IPS DF 6.9 (cell line): ENCODE results near the gene MACROD2.
"Not testable (repeated sequence)": the region's sequence is repeated elsewhere in the genome, so short reads cannot be mapped to it uniquely, and the experiment has no call there.

Experiments used
- DNase-seq: peaks from one replicate; pipeline ENCODE4 v3.0.0-alpha.2; 2013; ENCODE audit warnings: low read depth, low spot score
- H3K27ac ChIP-seq: one replicate; pipeline ENCODE4 v1.5.1; 2013; ENCODE audit warnings: low read length, control low read depth
- H3K27me3 ChIP-seq: 2 replicates; pipeline ENCODE4 v1.6.1; 2013; ENCODE audit warnings: mild to moderate bottlenecking, low read length; ENCODE audit not compliant: control insufficient read depth, insufficient read depth
- H3K36me3 ChIP-seq: 2 replicates; pipeline ENCODE4 v1.6.1; 2013; ENCODE audit warnings: low read length; ENCODE audit not compliant: control insufficient read depth, insufficient read depth
- H3K4me1 ChIP-seq: 2 replicates; pipeline ENCODE4 v1.6.1; 2013; ENCODE audit warnings: low read length; ENCODE audit not compliant: control insufficient read depth, insufficient read depth
- H3K4me3 ChIP-seq: 2 replicates; pipeline ENCODE4 v1.5.1; 2013; ENCODE audit warnings: mild to moderate bottlenecking, low read length
- H3K9me3 ChIP-seq: 2 replicates; pipeline ENCODE4 v1.6.1; 2013; ENCODE audit warnings: low read length, inconsistent platforms; ENCODE audit not compliant: control insufficient read depth, insufficient read depth
- WGBS: extraction: QIAGEN DNeasy Blood & Tissue Kit; methylation state at CpG from one replicate; pipeline ENCODE4 v1.1.7; 2013; ENCODE audit warnings: mixed read lengths, missing lambda C conversion rate; ENCODE audit not compliant: insufficient read length, insufficient coverage; 5-methylcytosine and 5-hydroxymethylcytosine counted together

MACROD2 gene

DNA sequence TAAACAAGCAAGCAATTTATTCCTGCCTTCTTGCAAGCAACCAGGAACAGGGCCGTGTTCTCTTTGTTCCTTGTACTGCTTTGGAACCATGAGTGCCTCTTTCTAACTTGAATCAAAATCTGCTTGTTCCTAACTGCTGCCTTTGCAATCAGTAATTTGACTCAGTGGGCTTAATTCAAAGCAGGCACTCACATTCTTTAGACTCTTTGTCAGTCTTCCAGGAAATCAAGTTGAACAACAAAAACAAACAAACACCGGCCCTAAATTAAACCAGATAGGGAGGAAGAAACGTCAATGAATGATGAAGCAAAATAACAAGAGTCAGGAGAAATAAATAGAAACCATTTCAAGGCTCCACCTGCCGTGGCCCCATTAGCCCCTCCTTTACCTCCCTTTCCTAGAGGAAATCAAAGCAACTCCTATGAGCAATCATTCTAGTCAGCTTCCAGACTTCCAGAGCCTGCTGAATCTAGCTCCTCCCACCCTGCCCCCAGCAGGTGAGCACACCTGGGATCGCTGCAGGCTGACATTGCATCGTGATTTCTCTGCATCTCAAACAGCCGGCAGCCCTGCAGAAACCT lies 924.3 kb downstream of the MACROD2 start:
- Histone ChIP-seq H3K36me3 (no peaks in the 10 kb centered on the region), H3K4me3 (no peak overlapping the region), H3K27me3 (no peaks in the 10 kb centered on the region), H3K4me1 (no peaks in the 10 kb centered on the region), H3K9me3 (no peaks in the 10 kb centered on the region), H3K27ac (no peak overlapping the region)
- no CpG with 5 or more reads among the region's 7 CpGs for WGBS
- peak; percentile 78 for DNase-seq

GRCh38 chr20:14921513-14921912 lies 926.2 kb downstream of the MACROD2 start:
- Histone ChIP-seq H3K27ac (no peak overlapping the region), H3K4me3 (no peak overlapping the region), H3K27me3 (no peaks in the 10 kb centered on the region), H3K4me1 (no peaks in the 10 kb centered on the region), H3K9me3 (no peaks in the 10 kb centered on the region), H3K36me3 (no peaks in the 10 kb centered on the region)
- DNase-seq: no peak
- WGBS: no CpG with 5 or more reads among the region's 1 CpG

GRCh38 chr20:14922503-14923267 lies 927.4 kb downstream of the MACROD2 start:
- no peak overlapping the region for H3K4me3 ChIP-seq
- DNase-seq: no peak
- H3K36me3 ChIP-seq: no peaks in the 10 kb centered on the region
- no CpG with 5 or more reads among the region's 5 CpGs for WGBS
- no peak overlapping the region for H3K27ac ChIP-seq
- no peaks in the 10 kb centered on the region for H3K9me3 ChIP-seq
- H3K27me3 ChIP-seq: no peaks in the 10 kb centered on the region
- no peaks in the 10 kb centered on the region for H3K4me1 ChIP-seq

DNA sequence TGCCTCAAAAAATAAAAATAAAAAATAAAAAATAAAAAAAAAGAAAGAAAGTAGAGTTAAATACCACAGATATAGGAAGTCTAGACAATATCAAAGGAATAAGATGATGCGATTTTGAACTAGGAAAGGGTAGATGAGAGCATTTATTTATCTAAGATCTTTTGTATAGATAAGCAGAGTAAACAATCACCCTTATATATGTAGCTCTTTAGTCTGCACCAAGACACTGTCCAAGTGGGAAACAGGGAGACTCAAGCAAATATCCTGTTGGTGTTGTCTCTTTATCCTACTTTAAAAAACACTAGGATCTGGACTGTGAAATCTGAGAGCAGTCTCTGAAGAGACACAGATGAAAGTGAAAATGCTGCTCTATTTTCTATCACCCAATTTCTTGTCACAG lies 929.1 kb downstream of the MACROD2 start:
- no peak for DNase-seq
- whole genome bisulfite sequencing: no CpG with 5 or more reads among the region's 1 CpG
- H3K36me3 ChIP-seq: no peaks in the 10 kb centered on the region
- H3K4me1 ChIP-seq: no peaks in the 10 kb centered on the region
- no peaks in the 10 kb centered on the region for H3K9me3 ChIP-seq
- H3K4me3 ChIP-seq: no peak overlapping the region
- no peaks in the 10 kb centered on the region for H3K27me3 ChIP-seq
- no peak overlapping the region for H3K27ac ChIP-seq

GRCh38 chr20:14925300-14925699 lies 930.0 kb downstream of the MACROD2 start:
- Histone ChIP-seq H3K4me1 (no peaks in the 10 kb centered on the region), H3K4me3 (no peak overlapping the region), H3K27ac (no peak overlapping the region), H3K9me3 (no peaks in the 10 kb centered on the region), H3K36me3 (no peaks in the 10 kb centered on the region), H3K27me3 (no peaks in the 10 kb centered on the region)
- no CpG with 5 or more reads among the region's 1 CpG for WGBS
- no peak for DNase-seq

DNA sequence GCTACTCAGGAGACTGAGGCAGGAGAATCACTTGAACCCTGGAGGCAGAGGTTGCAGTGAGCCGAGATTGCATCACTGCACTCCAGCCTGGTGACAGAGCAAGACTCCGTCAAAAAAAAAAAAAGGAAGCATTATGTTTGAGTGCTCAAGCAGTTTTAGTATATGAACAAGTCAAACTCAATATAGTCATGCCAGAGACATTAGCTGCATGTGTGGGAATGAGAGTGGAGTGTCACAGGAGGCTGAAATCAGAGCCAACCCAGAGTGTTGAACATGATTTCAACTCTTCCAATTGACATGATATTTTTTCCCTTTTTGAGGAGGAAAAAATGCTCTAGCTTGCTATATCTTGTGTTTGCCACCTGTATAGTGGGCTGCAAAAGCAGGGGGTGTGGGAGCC lies 931.1 kb downstream of the MACROD2 start:
- WGBS: no CpG with 5 or more reads among the region's 2 CpGs
- not testable (repeated sequence) for H3K4me1 ChIP-seq, DNase-seq, H3K27me3 ChIP-seq, H3K9me3 ChIP-seq, H3K27ac ChIP-seq, H3K4me3 ChIP-seq, H3K36me3 ChIP-seq

DNA sequence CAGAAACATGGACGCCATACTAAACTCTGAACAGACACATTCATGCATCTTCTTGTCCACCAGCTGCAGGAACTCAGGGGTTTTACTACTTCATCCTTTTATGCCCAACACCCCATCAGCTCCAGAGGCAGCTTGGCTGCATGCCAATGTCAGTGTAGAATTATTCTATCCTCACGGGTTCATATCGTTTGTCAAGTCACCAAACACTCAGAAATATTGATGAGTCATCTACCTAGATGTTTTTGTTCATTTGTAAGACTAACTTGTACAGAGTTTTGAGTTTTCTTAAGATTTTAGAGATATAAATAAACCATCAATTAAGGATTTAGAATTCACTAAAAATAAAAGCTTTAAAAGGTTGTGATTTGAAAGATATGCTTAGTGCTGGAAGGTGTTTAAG lies 932.8 kb downstream of the MACROD2 start:
- H3K36me3 ChIP-seq: no peaks in the 10 kb centered on the region
- H3K4me1 ChIP-seq: no peaks in the 10 kb centered on the region
- H3K4me3 ChIP-seq: no peak overlapping the region
- H3K27ac ChIP-seq: no peak overlapping the region
- H3K9me3 ChIP-seq: no peaks in the 10 kb centered on the region
- no peak for DNase-seq
- no CpG with 5 or more reads among the region's 3 CpGs for WGBS
- H3K27me3 ChIP-seq: no peaks in the 10 kb centered on the region

- no peaks in the 10 kb centered on the region for H3K9me3 ChIP-seq
- H3K36me3 ChIP-seq: no peaks in the 10 kb centered on the region
- no peaks in the 10 kb centered on the region for H3K27me3 ChIP-seq
- H3K4me3 ChIP-seq: no peak overlapping the region
- WGBS: no CpG with 5 or more reads among the region's 8 CpGs
- H3K27ac ChIP-seq: no peak overlapping the region
- no peak for DNase-seq
- no peaks in the 10 kb centered on the region for H3K4me1 ChIP-seq
Observed at GRCh38 chr20:14929388-14929787, 934.1 kb downstream of the MACROD2 start.

GRCh38 chr20:14932040-14932439 lies 936.7 kb downstream of the MACROD2 start:
- no peak for DNase-seq
- H3K4me3 ChIP-seq: no peak overlapping the region
- no peaks in the 10 kb centered on the region for H3K27me3 ChIP-seq
- no peak overlapping the region for H3K27ac ChIP-seq
- no CpG with 5 or more reads among the region's 4 CpGs for WGBS
- no peaks in the 10 kb centered on the region for H3K9me3 ChIP-seq
- H3K36me3 ChIP-seq: no peaks in the 10 kb centered on the region
- H3K4me1 ChIP-seq: no peaks in the 10 kb centered on the region

DNA sequence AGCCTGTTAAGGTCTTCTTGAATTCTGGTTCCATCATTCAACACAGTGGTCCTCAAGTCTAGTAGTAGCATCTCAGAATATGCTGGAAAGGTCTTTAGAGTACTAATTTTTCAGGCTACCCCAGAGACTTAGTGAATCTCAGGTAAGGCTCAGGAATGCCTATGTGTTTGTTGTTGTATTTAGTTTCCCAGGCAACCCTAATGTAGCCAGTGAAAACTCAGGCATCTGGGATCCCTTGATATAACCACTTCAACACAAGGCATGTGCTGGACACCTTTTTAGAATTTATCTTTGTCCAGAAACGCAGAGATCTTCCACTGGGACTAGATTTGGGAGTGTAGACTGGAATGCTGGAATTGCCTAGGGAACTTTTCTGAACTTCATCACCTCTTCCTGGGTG lies 940.0 kb downstream of the MACROD2 start:
- WGBS: no CpG with 5 or more reads among the region's 1 CpG
- Histone ChIP-seq H3K36me3 (no peaks in the 10 kb centered on the region), H3K9me3 (no peaks in the 10 kb centered on the region), H3K4me1 (no peaks in the 10 kb centered on the region), H3K4me3 (no peak overlapping the region), H3K27me3 (no peaks in the 10 kb centered on the region), H3K27ac (no peak overlapping the region)
- no peak for DNase-seq

DNA sequence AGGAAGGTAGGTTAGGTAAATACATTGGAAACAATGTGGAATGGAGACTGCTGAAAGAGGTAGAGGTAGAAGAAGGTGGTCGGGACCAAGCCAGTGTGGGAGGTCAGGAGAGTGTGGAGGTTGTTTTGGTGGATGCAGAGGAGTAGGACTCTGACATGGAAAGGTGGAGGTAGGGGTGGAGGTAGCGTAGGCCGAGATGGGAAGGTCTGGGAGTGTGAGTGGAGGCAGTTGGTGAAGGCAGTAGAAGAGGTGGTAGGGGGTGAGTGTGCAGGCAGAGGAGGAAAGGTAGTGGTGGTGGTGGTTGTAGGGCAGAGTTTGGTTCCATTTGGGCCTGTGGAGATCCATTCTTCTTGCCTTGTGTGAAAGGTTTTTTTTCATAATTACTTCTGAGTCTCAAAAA lies 941.7 kb downstream of the MACROD2 start:
- H3K9me3 ChIP-seq: no peaks in the 10 kb centered on the region
- no peaks in the 10 kb centered on the region for H3K27me3 ChIP-seq
- WGBS: no CpG with 5 or more reads among the region's 3 CpGs
- H3K4me3 ChIP-seq: no peak overlapping the region
- no peak for DNase-seq
- H3K36me3 ChIP-seq: no peaks in the 10 kb centered on the region
- H3K4me1 ChIP-seq: no peaks in the 10 kb centered on the region
- H3K27ac ChIP-seq: no peak overlapping the region
